Erythroblast (primary cell): Measurements from ENCODE around the gene RNF217.

Experiments
- GATA1 ChIP-seq: IDR thresholded peaks from 2 replicates; pipeline ENCODE4 v1.6.1; 2011; ENCODE audit warnings: low read depth, mild to moderate bottlenecking, control low read depth, low read length, moderate library complexity
- POLR2A ChIP-seq: IDR thresholded peaks from 2 replicates; pipeline ENCODE4 v1.6.1; 2011; ENCODE audit warnings: mild to moderate bottlenecking, low read length

GRCh38 chr6:124990988-124991387, 28.8 kb downstream of the RNF217 start:
- TF ChIP-seq POLR2A (no peak), GATA1 (no peak)
